NCI-H526 treated with DMSO at 0.1 percent for 48 hours (cell line): ENCODE data around the gene NF1.
A peak's percentile ranks its signal among the peaks of the same experiment; 100 is the strongest.
"Not testable (repeated sequence)": the region's sequence is repeated elsewhere in the genome, so short reads cannot be mapped to it uniquely, and the experiment has no call there.

Experiments used
- DNase-seq: peaks from one replicate; lab custom pipeline; 2025; lab: John Stamatoyannopoulos, UW

Gene NF1

GRCh38 chr17:31261601-31262000 lies 166.8 kb downstream of the NF1 start:
- no peak for DNase-seq

GRCh38 chr17:31262923-31263322 lies 168.1 kb downstream of the NF1 start:
- DNase-seq = not testable (repeated sequence)

GRCh38 chr17:31266042-31266441 lies 171.3 kb downstream of the NF1 start:
- no peak for DNase-seq

- DNase-seq = no peak
These were observed 174.3 kb downstream of the NF1 start for GRCh38 chr17:31269036-31269577.

GRCh38 chr17:31269578-31269983 lies 174.8 kb downstream of the NF1 start:
- DNase-seq = no peak

- no peak for DNase-seq
These were observed 177.5 kb downstream of the NF1 start for GRCh38 chr17:31272236-31272635.

GRCh38 chr17:31272803-31273202 lies 178.0 kb downstream of the NF1 start:
- DNase-seq = no peak

GRCh38 chr17:31273516-31273915 lies 178.7 kb downstream of the NF1 start:
- no peak for DNase-seq

- DNase-seq = no peak
These were observed 179.5 kb downstream of the NF1 start for GRCh38 chr17:31274252-31274651.

- DNase-seq = no peak
These were observed 180.3 kb downstream of the NF1 start for GRCh38 chr17:31275116-31275515.

GRCh38 chr17:31279401-31279800 lies 184.6 kb downstream of the NF1 start:
- DNase-seq = no peak

GRCh38 chr17:31281061-31281460 lies 186.3 kb downstream of the NF1 start:
- DNase-seq = no peak

- DNase-seq = no peak
These were observed 189.1 kb downstream of the NF1 start for GRCh38 chr17:31283841-31284240.

- DNase-seq = no peak
These were observed 191.8 kb downstream of the NF1 start for GRCh38 chr17:31286587-31286986.

- not testable (repeated sequence) for DNase-seq
These were observed 193.2 kb downstream of the NF1 start for GRCh38 chr17:31287932-31288331.

GRCh38 chr17:31289790-31290189 lies 195.0 kb downstream of the NF1 start:
- DNase-seq = no peak

GRCh38 chr17:31291820-31292219 lies 197.0 kb downstream of the NF1 start:
- no peak for DNase-seq

GRCh38 chr17:31293581-31293980 lies 198.8 kb downstream of the NF1 start:
- DNase-seq = no peak

- DNase-seq = no peak
These were observed 199.5 kb downstream of the NF1 start for GRCh38 chr17:31294231-31294630.

- no peak for DNase-seq
These were observed 200.2 kb downstream of the NF1 start for GRCh38 chr17:31294820-31295488.

GRCh38 chr17:31295489-31295871 lies 200.7 kb downstream of the NF1 start:
- no peak for DNase-seq

- peak; percentile 99 for DNase-seq
These were observed 201.4 kb downstream of the NF1 start for GRCh38 chr17:31296142-31296541.

GRCh38 chr17:31297090-31297489 lies 202.3 kb downstream of the NF1 start, which contains the start of gene OMG:
TSS of gene OMG (minus strand) at chr17:31297239. CDS start at chr17:31296331, 908 bp downstream.
- DNase-seq = peak; percentile 92

- DNase-seq = peak; percentile 43
These were observed 204.8 kb downstream of the NF1 start for GRCh38 chr17:31299624-31300023.
